GM19324 (cell line): ENCODE data around the gene UCMA.
"Not testable (repeated sequence)": the region's sequence is repeated elsewhere in the genome, so short reads cannot be mapped to it uniquely, and the experiment has no call there.

Experiments used
- ATAC-seq: cut with Tn5 transposase; IDR thresholded peaks from one replicate; pipeline ENCODE4 v1.9.1; 2021; ENCODE audit warnings: mild to moderate bottlenecking, moderate library complexity; ENCODE audit not compliant: unreplicated experiment, low FRiP score

Gene UCMA

DNA sequence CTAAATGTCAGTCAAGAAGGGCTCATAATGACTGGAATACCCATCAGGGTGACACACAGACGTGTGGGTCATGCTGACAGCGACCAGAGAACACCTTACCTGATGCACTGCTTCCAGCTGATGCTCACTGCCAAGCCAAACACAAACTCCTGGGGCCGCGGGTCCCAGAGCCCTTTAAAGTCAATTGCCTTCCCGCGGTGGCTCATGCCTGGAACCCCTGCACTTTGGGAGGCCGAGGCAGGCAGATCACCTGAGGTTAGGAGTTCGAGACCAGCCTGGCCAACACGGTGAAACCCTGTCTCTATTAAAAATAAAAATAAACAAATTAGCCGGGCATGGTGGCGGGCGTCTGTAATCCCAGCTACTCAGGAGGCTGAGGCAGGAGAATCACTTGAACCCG, 562 bp upstream of the UCMA start:
- ATAC-seq = not testable (repeated sequence)

- ATAC-seq = no peak
These were observed 816 bp downstream of the UCMA start for GRCh38 chr10:13233358-13233757.

DNA sequence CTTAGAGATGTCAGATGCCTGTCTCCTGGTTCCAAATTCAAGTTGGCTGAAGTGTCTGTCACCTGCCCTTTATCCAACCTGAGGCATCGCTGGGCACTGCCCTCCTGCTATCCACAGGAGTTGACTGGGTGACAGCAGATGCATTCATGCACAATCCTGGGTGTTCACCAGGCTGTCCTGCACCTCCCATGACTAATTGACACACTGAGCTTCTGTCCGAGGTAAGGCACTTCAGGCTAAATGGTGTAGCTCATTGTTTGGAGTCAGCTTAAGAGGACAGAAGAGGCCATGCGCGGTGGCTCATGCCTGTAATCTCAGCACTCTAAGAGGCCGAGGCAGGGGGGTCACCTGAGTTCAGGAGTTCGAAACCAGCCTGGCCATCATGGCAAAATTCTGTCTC, 2.4 kb downstream of the UCMA start:
- ATAC-seq = no peak

- ATAC-seq = no peak
These were observed 3.0 kb downstream of the UCMA start for GRCh38 chr10:13231190-13231589.

- ATAC-seq = no peak
These were observed 7.1 kb downstream of the UCMA start for GRCh38 chr10:13227031-13227430.

- ATAC-seq = no peak
These were observed 8.6 kb downstream of the UCMA start for GRCh38 chr10:13225601-13226000.

DNA sequence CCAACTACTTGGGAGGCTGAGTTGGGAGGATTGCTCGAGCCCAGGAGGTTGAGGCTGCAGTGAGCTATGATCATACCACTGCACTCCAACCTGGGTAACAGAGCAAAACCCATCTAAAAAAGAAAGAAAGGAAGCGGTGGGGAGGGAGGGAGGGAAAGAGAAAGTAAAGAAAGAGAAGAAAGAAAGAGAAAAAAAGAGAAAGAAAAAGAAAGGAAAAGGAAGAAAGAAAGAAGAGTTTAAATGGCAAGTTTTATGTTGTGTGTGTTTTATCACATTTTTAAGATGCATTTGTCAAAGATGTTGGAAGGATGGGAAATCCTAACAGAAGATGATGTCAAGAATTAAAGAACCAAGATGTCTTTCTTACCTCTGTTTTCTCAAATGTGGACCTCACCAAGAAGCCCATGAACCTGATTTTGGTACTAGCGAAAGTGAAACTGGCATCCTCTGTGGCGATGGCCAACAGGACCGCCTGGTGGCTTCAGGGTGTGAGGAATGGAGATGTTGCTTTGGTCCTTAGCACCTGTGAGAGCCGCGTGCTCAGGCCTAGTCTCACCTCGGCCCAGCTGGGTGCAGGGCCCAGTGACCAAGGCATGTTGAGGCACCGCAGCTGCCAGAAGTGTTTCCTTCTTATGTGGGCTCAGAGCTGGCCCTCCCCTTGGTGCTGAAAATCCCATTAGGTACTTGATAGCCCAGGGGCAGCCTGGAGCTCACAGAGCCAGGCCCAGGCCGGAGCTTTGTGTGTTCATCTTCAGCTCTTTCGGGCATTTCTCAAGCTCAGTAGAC, 9.8 kb downstream of the UCMA start:
- no peak for ATAC-seq

DNA sequence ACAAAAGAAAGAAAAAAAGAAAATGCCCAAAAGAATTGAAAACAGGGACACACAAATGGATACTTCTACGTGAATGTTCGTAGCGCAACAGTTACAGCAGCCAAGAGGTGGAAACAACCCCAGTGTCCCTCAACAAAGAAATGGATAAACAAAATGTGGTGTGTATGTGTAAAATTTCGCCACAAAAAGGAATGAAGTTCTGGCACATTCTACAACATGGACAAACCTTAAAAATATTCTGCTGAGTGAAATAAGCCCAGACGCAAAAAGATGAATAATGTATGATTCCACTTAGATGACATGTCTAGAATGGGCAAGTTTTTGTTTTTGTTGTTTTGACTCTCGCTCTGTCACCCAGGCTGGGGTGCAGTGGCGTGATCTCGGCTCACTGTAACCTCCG, 10.9 kb downstream of the UCMA start:
- no peak for ATAC-seq

- no peak for ATAC-seq
These were observed 11.6 kb downstream of the UCMA start for GRCh38 chr10:13222566-13222965.

- no peak for ATAC-seq
These were observed 12.0 kb downstream of the UCMA start for GRCh38 chr10:13222151-13222550.

GRCh38 chr10:13221572-13221971, 12.6 kb downstream of the UCMA start:
- ATAC-seq = no peak

DNA sequence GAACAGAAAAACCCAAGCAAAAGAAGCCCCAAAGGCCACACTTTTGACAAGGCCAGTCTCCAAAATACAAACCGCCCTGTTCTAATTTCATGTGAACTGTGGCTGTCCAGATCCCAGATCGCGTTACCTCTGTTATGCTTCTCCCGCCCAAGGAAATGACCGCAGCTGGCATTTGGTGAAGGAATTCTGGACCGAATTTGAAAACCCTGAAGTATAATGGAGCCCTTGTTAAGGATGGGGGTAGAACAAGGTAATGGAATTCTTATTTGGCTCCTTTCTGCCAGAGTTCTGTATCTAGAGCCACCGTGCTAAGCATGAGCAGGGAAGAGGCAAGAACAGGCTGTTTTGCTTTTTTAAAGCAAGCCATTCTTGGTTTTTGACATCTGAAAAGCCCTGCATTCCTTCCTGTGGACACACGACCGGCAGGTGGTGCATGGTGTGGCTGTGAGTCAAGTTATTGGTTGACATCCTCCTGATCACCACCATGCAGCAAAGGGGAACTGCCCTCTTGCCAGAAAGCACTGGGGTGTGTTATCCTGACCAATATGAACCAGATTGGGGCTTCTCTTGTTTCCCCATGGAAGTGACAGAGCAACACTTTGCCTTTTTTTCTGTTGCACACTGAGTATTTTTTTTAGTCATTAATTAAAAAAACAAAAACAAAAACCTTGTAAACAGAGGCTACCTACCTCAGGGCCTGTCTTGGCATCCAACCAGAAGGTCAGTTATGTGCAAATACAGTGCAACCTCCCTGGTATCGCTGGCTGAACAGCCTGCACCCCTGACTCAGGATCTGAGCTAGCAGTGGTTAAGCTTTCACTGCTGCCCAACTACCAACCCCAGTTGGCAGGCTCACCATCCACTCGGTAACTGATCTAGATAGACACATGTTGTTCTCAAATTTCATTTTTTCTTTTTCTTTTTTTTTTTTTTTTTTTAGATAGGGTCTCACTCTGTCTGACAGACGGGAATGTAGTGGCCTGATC, 14.2 kb downstream of the UCMA start:
- no peak for ATAC-seq

DNA sequence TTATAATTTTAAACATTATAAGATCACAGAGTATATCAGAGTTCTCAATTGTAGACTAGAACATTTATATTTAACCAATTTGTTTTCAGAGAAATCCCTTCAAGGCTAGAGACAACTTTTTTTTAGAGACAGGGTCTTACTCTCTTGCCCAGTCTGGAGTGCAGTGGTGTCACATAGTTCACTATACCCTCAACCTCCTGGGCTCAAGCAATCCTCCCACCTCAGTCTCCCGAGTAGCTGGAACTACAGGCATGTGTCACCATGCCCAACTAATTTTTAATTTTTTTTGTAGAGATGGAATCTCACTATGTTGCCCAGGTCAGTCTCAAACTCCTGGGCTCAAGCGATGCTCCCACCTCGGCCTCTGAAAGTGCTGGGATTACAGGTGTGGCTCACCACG, 15.3 kb downstream of the UCMA start:
- no peak for ATAC-seq

GRCh38 chr10:13213163-13213562, 21.0 kb downstream of the UCMA start:
- no peak for ATAC-seq

DNA sequence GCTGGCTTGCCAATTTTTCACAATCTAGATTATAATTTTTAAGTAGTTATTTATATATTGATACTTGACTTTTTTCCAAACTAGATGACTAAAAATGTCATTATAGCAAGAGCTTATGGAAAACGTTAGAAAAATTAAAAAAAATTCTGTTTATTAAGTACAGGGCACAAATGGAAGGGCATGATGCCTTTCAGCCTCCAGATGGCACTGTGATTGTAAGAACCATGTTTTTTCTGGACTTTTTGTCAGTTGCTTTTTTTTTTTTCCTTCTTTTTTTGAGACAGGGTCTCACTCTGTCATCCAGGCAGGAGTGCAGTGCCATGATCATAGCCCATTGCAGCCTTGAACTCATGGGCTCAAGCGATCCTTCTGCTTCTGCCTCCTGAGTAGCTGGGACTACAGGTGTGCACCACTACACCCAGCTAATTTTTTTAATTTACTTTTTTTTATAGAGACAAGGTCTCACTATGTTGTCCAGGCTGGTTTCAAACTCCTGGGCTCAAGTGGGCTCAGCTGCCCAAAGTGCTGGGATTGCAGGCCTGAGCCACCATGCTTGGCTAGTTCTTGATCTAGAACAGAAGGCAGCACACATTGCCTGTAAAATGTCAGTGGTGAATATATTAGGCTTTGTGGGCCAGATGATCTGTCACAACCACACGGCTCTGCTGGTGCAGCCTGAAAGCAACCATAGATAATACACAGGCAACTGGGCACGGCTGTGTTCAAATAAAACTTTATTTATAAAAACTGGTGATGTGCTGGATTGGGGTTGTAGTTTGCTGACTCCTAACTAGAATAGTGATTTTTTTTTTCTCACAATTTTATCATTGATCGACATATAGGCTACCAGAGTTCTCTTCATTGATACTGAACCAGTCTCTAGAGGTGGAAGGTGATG, 27.4 kb downstream of the UCMA start:
- no peak for ATAC-seq

DNA sequence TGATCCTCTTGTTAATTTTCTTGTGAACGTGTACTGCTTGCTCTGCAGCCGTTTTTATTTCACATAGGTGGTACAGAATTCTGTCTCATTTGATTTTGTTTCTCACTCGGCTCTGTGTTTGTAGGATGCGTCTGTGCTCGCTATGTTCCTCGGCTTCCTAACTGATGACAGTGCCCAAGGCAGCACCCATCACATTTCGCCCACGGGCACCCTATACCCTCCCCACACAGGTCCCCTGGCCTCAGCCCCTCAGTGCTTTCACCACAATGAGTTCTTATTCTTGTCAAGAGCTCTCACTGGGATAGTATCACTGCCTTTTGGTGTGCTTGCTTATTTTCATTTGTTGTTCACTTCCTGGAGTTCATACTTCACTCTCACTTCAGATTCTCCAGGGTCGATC, 28.1 kb downstream of the UCMA start:
- ATAC-seq = no peak

GRCh38 chr10:13201132-13201531, 33.0 kb downstream of the UCMA start:
- no peak for ATAC-seq

- ATAC-seq = no peak
These were observed 39.2 kb downstream of the UCMA start for GRCh38 chr10:13195016-13195415.

DNA sequence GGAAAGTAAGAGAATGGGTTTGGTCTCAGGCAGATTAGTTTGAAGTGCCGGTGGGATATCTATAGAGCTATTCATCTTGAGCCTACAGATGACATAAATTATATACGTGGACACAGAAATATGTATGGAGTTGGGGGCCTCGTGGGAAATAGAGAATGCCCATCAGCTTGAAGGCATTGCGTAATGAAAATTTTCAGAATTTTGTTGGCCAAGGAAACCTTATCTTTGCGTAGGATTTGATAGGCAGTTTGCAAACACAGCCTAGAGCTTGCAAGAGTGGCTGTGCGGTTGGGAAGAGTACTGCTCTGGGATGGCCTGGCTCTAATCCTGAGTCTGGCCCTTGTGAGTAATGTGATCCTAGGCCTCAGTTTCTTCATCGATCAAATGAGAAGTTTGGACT, 40.5 kb downstream of the UCMA start:
- ATAC-seq = no peak

DNA sequence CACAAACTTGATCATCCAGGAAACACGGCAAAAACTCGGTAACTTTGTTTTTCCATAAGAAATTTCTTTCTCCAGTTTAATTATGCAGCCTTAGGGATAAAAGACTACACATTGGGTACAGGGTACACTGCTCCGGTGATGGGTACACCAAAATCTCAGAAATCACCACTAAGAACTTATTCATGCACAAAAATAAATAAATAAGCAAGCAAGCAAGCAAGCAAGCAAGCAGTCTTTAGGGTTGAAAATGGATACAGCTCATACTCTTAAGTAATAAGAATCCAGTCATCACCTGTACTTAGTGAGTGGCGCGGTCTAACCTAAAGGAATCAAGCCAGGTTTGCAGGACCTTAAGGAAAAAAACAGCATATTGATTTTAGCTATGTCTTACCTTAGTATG, 42.8 kb downstream of the UCMA start:
- no peak for ATAC-seq

DNA sequence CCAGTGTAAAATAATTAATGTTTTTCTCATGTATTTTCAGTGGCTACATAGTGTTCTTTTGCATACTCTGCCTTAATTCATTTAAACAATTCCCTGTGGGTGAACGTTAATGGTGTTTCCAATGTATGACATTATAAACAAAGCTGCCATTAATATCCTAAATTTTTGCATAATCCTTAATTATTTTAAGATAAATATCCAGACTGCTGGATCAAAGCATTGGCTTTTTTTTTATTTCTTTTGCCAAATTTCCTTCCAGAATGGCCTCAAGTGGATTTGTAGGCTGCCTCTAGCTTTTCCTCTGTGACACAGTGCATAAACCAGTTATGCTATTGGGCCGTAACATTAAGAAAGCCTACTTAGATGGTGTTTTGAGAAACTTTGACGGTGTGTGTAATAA, 43.4 kb downstream of the UCMA start:
- no peak for ATAC-seq
